Stimulated activated effector memory CD8-positive, alpha-beta T cell treated with anti-CD3 and anti-CD28 coated beads, Interleukin-12 subunit alpha, Interleukin-12 subunit beta, amount 100 ng/mL, for 72 hours (primary cell): ENCODE measurements around the gene TET2.
A peak's percentile ranks its signal among the peaks of the same experiment; 100 is the strongest.

Source experiments
- ATAC-seq: fragments of 150-1000 bp; cut with Tn5 transposase; 2 replicates; pipeline ENCODE4 v1.10.0; 2021
- DNase-seq, 2 donors: peaks; one replicate each; pipeline ENCODE4 v3.0.0; 2021 to 2022; ENCODE audit warnings: low spot score in 2 of 2
- H3K27ac Mint-ChIP-seq: one replicate; pipeline ENCODE4 v1.8.0; 2022; ENCODE audit warnings: mild to moderate bottlenecking, mixed read lengths
- H3K36me3 Mint-ChIP-seq: one replicate; pipeline ENCODE4 v1.8.0; 2022; ENCODE audit warnings: mild to moderate bottlenecking, mixed read lengths
- H3K4me1 Mint-ChIP-seq: one replicate; pipeline ENCODE4 v1.8.0; 2022; ENCODE audit warnings: mixed read lengths
- H3K4me3 Mint-ChIP-seq: one replicate; pipeline ENCODE4 v1.8.0; 2022; ENCODE audit warnings: mild to moderate bottlenecking, mixed read lengths
- H3K9me3 Mint-ChIP-seq: one replicate; pipeline ENCODE4 v1.8.0; 2022; ENCODE audit warnings: mixed read lengths

Gene TET2

GRCh38 chr4:105186701-105187161 lies 40.1 kb downstream of the TET2 start:
- H3K36me3 Mint-ChIP-seq, result peaks cover 28% of the 10 kb centered on the region
- no peak overlapping the region for H3K4me3 Mint-ChIP-seq
- ATAC-seq, result no peak
- no peaks in the 10 kb centered on the region for H3K9me3 Mint-ChIP-seq
- H3K27ac Mint-ChIP-seq, result no peak overlapping the region
- H3K4me1 Mint-ChIP-seq, result peaks cover 38% of the 10 kb centered on the region
- DNase-seq, result no peak

GRCh38 chr4:105189855-105190650 lies 43.4 kb downstream of the TET2 start:
- H3K4me3 Mint-ChIP-seq, result no peak overlapping the region
- H3K27ac Mint-ChIP-seq, result peak overlapping the region; percentile 15
- H3K9me3 Mint-ChIP-seq, result no peaks in the 10 kb centered on the region
- no peak for DNase-seq
- no peak for ATAC-seq
- peaks cover 53% of the 10 kb centered on the region for H3K36me3 Mint-ChIP-seq
- H3K4me1 Mint-ChIP-seq, result peaks cover 55% of the 10 kb centered on the region

- Mint-ChIP-seq H3K9me3 (no peaks in the 10 kb centered on the region), H3K4me3 (peak overlapping the region; percentile 7), H3K36me3 (peaks cover 65% of the 10 kb centered on the region), H3K27ac (peak overlapping the region; percentile 15), H3K4me1 (peaks cover 67% of the 10 kb centered on the region)
- ATAC-seq (peak; percentile 80), DNase-seq (no peak)
Observed at GRCh38 chr4:105191621-105192210, 45.0 kb downstream of the TET2 start.

- Mint-ChIP-seq H3K4me3 (no peak overlapping the region), H3K9me3 (no peaks in the 10 kb centered on the region), H3K4me1 (peaks cover 70% of the 10 kb centered on the region), H3K27ac (no peak overlapping the region), H3K36me3 (peaks cover 62% of the 10 kb centered on the region)
- ATAC-seq, result no peak
- DNase-seq, result no peak
Observed at GRCh38 chr4:105192474-105192873, 45.8 kb downstream of the TET2 start.

- Mint-ChIP-seq H3K4me3 (no peak overlapping the region), H3K36me3 (peaks cover 60% of the 10 kb centered on the region), H3K27ac (no peak overlapping the region), H3K9me3 (no peaks in the 10 kb centered on the region), H3K4me1 (peaks cover 69% of the 10 kb centered on the region)
- ATAC-seq (no peak), DNase-seq (no peak)
Observed at GRCh38 chr4:105192910-105193309, 46.2 kb downstream of the TET2 start.

- no peak overlapping the region for H3K27ac Mint-ChIP-seq
- ATAC-seq (no peak), DNase-seq (no peak)
- H3K4me1 Mint-ChIP-seq, result peaks cover 63% of the 10 kb centered on the region
- peaks cover 66% of the 10 kb centered on the region for H3K36me3 Mint-ChIP-seq
- no peaks in the 10 kb centered on the region for H3K9me3 Mint-ChIP-seq
- no peak overlapping the region for H3K4me3 Mint-ChIP-seq
Observed at GRCh38 chr4:105193536-105193935, 46.9 kb downstream of the TET2 start.

- no peak for DNase-seq
- Mint-ChIP-seq H3K4me1 (peaks cover 58% of the 10 kb centered on the region), H3K9me3 (no peaks in the 10 kb centered on the region), H3K36me3 (peaks cover 73% of the 10 kb centered on the region), H3K27ac (no peak overlapping the region), H3K4me3 (no peak overlapping the region)
- peak; percentile 87 for ATAC-seq
Observed at GRCh38 chr4:105194328-105195231, 47.9 kb downstream of the TET2 start.

- Mint-ChIP-seq H3K4me3 (no peak overlapping the region), H3K4me1 (peaks cover 39% of the 10 kb centered on the region), H3K9me3 (no peaks in the 10 kb centered on the region), H3K36me3 (peaks cover 72% of the 10 kb centered on the region), H3K27ac (peak overlapping the region; percentile 4)
- DNase-seq, result no peak
- ATAC-seq, result no peak
Observed at GRCh38 chr4:105196523-105197145, 50.0 kb downstream of the TET2 start.

- Mint-ChIP-seq H3K4me1 (peaks cover 33% of the 10 kb centered on the region), H3K36me3 (peaks cover 72% of the 10 kb centered on the region), H3K9me3 (no peaks in the 10 kb centered on the region), H3K4me3 (no peak overlapping the region), H3K27ac (no peak overlapping the region)
- DNase-seq (no peak), ATAC-seq (no peak)
Observed at GRCh38 chr4:105197777-105198176, 51.1 kb downstream of the TET2 start.

- Mint-ChIP-seq H3K4me3 (no peak overlapping the region), H3K4me1 (peaks cover 26% of the 10 kb centered on the region), H3K36me3 (peaks cover 65% of the 10 kb centered on the region), H3K27ac (no peak overlapping the region), H3K9me3 (no peaks in the 10 kb centered on the region)
- ATAC-seq (no peak), DNase-seq (no peak)
Observed at GRCh38 chr4:105198541-105198940, 51.9 kb downstream of the TET2 start.

GRCh38 chr4:105206214-105206613 lies 59.5 kb downstream of the TET2 start:
- no peak for DNase-seq
- ATAC-seq, result no peak
- no peaks in the 10 kb centered on the region for H3K9me3 Mint-ChIP-seq
- peaks cover 41% of the 10 kb centered on the region for H3K36me3 Mint-ChIP-seq
- H3K4me3 Mint-ChIP-seq, result no peak overlapping the region
- H3K4me1 Mint-ChIP-seq, result peaks cover 10% of the 10 kb centered on the region
- peak overlapping the region; percentile 7 for H3K27ac Mint-ChIP-seq

- peaks cover 30% of the 10 kb centered on the region for H3K36me3 Mint-ChIP-seq
- no peak for ATAC-seq
Observed at GRCh38 chr4:105207386-105207785, 60.7 kb downstream of the TET2 start.

GRCh38 chr4:105208561-105208960 lies 61.9 kb downstream of the TET2 start:
- H3K27ac Mint-ChIP-seq, result no peak overlapping the region
- peaks cover 13% of the 10 kb centered on the region for H3K4me1 Mint-ChIP-seq
- no peak for ATAC-seq
- DNase-seq, result no peak
- no peak overlapping the region for H3K4me3 Mint-ChIP-seq
- H3K36me3 Mint-ChIP-seq, result peaks cover 25% of the 10 kb centered on the region
- H3K9me3 Mint-ChIP-seq, result no peaks in the 10 kb centered on the region

More at GRCh38 chr4:105207386-105207785, 60.7 kb downstream of the TET2 start:
- no peak for DNase-seq
- H3K27ac Mint-ChIP-seq, result no peak overlapping the region
- no peak overlapping the region for H3K4me3 Mint-ChIP-seq
- peaks cover 13% of the 10 kb centered on the region for H3K4me1 Mint-ChIP-seq
- H3K9me3 Mint-ChIP-seq, result no peaks in the 10 kb centered on the region

- peaks cover 18% of the 10 kb centered on the region for H3K36me3 Mint-ChIP-seq
- no peak overlapping the region for H3K4me3 Mint-ChIP-seq
- DNase-seq, result no peak
- no peaks in the 10 kb centered on the region for H3K9me3 Mint-ChIP-seq
- H3K27ac Mint-ChIP-seq, result no peak overlapping the region
- H3K4me1 Mint-ChIP-seq, result peaks cover 18% of the 10 kb centered on the region
- no peak for ATAC-seq
Observed at GRCh38 chr4:105210916-105211315, 64.2 kb downstream of the TET2 start.
